Natural killer cell (primary cell): Measurements from ENCODE around the gene CNPY4. TPM values are rescaled to one million over a fixed set of nuclear protein-coding genes. Genes with fewer than 3 reads are reported as not detected.

Experiments
- ATAC-seq, 3 donors: fragments of 150-1000 bp in 2 of 3; fragments of 200-7000 bp in 1 of 3; cut with Tn5 transposase; 1 replicate in 1 of 3; 2 replicates in 2 of 3; pipeline ENCODE4 v1.10.0; 2021; ENCODE audit warnings: mild to moderate bottlenecking in 2 of 3, moderate library complexity in 2 of 3
- DNase-seq, 2 donors: peaks; one replicate each; pipeline versions ENCODE4 v3.0.0 to v3.0.0-alpha.2; 2013 to 2021; ENCODE audit warnings: mixed read lengths in 1 of 2
- H3K27ac ChIP-seq: one replicate; pipeline ENCODE4 v1.5.1; 2013; ENCODE audit warnings: mild to moderate bottlenecking, low read length
- H3K27me3 ChIP-seq: one replicate; pipeline ENCODE4 v1.6.1; 2013; ENCODE audit warnings: low read length; ENCODE audit not compliant: control insufficient read depth, insufficient read depth
- H3K36me3 ChIP-seq: one replicate; pipeline ENCODE4 v1.6.1; 2013; ENCODE audit warnings: low read length; ENCODE audit not compliant: control insufficient read depth, insufficient read depth
- H3K4me1 ChIP-seq: one replicate; pipeline ENCODE4 v1.6.1; 2013; ENCODE audit warnings: low read length; ENCODE audit not compliant: control insufficient read depth, insufficient read depth
- H3K4me3 ChIP-seq: one replicate; pipeline ENCODE4 v1.5.1; 2013; ENCODE audit warnings: low read length
- H3K9me3 ChIP-seq: one replicate; pipeline ENCODE4 v1.6.1; 2013; ENCODE audit warnings: low read length; ENCODE audit not compliant: control insufficient read depth, insufficient read depth
- H3K27ac Mint-ChIP-seq, 2 donors: one replicate each; pipeline ENCODE4 v1.8.0; 2022; ENCODE audit warnings: mild to moderate bottlenecking in 2 of 2, mixed read lengths in 2 of 2, moderate library complexity in 1 of 2
- H3K27me3 Mint-ChIP-seq, 2 donors: one replicate each; pipeline ENCODE4 v1.8.0; 2022; ENCODE audit warnings: low read depth in 2 of 2, mixed read lengths in 2 of 2
- H3K36me3 Mint-ChIP-seq: one replicate; pipeline ENCODE4 v1.8.0; 2022; ENCODE audit warnings: mixed read lengths
- H3K4me1 Mint-ChIP-seq, 2 donors: one replicate each; pipeline ENCODE4 v1.8.0; 2022; ENCODE audit warnings: mixed read lengths in 2 of 2
- H3K4me3 Mint-ChIP-seq: one replicate; pipeline ENCODE4 v1.8.0; 2022; ENCODE audit warnings: mild to moderate bottlenecking, moderate library complexity, mixed read lengths
- H3K9me3 Mint-ChIP-seq, 2 donors: one replicate each; pipeline ENCODE4 v1.8.0; 2022; ENCODE audit warnings: mixed read lengths in 2 of 2
- WGBS: methylation state at CpG from one replicate; pipeline ENCODE4 v1.1.7; 2013; ENCODE audit warnings: missing lambda C conversion rate; ENCODE audit not compliant: insufficient coverage; 5-methylcytosine and 5-hydroxymethylcytosine counted together
- intact Hi-C: fragments of 100-400 bp; cut with micrococcal nuclease; formaldehyde crosslinking; loops from one replicate; pipeline ENCODE4 v1.14.2; 2022
- total RNA-seq, 4 donors: library from RNA; stranded (reverse); fragments of 120-200 nt in 1 of 4; gene quantifications; one replicate each; pipeline versions ENCODE4 v1.2.3 to v1.2.4, GENCODE V29; 2013 to 2022
- TF ChIP-seq, protein P1 (sequence below): fragments of 200-600 bp; IDR thresholded peaks from one replicate; pipeline ENCODE4 v1.8.0; 2022; ENCODE audit warnings: antibody characterized with exemption

CNPY4 gene
- total RNA-seq, 3 donors from 2014 or later (not counting 1 experiment from before 2014, with no cell fraction given): 19.1 to 25.8 (median 23.9) TPM

DNA sequence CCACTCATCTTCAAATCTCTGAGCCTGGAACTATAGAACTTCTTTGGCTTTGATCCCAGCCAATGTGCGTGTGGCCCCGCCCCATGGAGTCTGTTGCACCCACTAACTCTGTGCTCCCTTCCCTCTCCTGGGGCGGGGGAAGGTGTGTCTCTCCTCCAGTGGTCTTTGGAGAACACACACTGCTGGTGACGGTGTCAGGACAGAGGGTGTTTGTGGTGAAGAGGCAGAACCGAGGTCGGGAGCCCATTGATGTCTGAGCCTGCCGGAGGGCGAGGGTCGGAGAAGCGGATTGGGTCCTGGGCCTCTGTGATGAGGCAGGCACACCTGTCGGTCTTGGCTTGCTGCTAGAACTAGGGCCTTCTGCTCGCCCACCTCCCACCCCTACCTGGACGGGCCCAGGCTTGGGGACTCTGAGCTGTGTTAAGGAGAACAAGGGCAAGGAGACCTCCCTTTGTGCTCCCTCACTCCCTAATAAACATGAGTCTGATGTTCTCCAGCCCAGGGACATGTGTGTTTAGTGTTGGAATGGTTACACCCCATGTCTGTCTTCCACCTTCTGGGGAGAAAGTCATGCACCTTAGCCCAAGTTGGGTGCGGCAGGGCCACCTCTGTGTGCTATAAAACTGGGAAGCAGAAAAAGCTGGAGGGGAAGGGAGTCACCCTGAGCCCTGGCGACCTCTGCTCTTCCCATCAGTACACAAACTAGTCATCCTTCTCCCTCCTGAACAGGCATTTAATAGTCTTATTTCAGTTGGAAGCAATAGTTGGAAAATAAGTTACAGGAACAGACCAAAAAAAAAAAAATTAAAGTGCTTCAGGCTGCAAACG, 34.5 kb downstream of the CNPY4 start:
- Histone ChIP-seq H3K4me1 (peaks cover 45% of the 10 kb centered on the region), H3K36me3 (peaks cover 33% of the 10 kb centered on the region), H3K27ac (no peak overlapping the region), H3K9me3 (no peaks in the 10 kb centered on the region), H3K4me3 (no peak overlapping the region), H3K27me3 (no peaks in the 10 kb centered on the region)
- Mint-ChIP-seq H3K36me3 (no peaks in the 10 kb centered on the region), H3K4me1 (peaks cover 27 to 46% of the 10 kb centered on the region in 2 donors), H3K4me3 (no peak overlapping the region), H3K27me3 (no peaks in the 10 kb centered on the region), H3K27ac (peak overlapping the region in 1 of 2 donors; percentile 13), H3K9me3 (no peaks in the 10 kb centered on the region)
- WGBS: 81% methylated on average over 11 of the region's 16 CpGs
- DNase-seq (no peak), ATAC-seq (no peak)
- intact Hi-C loops: no loop called here
- TF ChIP-seq, protein P1, sequence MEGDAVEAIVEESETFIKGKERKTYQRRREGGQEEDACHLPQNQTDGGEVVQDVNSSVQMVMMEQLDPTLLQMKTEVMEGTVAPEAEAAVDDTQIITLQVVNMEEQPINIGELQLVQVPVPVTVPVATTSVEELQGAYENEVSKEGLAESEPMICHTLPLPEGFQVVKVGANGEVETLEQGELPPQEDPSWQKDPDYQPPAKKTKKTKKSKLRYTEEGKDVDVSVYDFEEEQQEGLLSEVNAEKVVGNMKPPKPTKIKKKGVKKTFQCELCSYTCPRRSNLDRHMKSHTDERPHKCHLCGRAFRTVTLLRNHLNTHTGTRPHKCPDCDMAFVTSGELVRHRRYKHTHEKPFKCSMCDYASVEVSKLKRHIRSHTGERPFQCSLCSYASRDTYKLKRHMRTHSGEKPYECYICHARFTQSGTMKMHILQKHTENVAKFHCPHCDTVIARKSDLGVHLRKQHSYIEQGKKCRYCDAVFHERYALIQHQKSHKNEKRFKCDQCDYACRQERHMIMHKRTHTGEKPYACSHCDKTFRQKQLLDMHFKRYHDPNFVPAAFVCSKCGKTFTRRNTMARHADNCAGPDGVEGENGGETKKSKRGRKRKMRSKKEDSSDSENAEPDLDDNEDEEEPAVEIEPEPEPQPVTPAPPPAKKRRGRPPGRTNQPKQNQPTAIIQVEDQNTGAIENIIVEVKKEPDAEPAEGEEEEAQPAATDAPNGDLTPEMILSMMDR: no peak

DNA sequence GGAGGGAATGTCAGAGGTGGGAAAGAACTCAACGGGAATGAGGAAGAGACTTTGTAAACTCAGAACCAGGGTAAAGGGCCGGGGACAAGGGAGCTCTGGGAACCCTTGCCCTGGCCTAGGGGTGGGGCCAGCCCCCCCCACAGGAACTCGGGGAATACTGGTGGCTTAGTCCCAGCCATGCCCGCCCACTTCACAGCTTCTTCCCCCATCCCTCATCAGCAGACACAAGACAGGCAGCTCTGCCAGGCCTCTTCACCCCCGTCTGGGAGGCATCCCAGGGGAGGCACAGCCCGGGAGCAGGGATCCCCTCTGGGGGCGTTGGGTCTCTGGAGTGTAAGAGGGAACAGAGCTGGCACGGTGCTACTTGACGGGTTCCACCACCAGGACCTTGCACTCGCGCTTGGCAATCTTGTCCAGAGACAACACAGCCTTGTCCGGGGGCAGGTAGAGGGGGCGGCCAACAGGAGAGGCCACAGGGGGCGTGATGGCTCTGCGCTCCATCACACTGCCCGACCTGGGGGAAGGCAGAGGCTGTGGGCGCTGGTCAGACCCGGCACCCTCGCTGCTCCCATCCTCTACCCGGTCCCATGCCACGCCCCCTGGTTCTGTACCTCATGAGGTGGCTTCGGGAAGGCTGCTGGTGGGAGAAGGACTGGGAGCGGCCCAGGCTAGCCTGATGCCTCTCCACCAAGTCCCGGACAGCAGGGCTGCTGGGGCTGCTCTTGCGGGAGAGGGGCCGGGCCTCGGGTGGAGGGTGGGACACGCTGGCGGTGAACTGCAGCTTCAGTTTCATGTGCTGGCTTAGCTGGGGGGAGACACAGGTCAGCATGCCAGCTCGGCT, 35.4 kb downstream of the CNPY4 start:
- TF ChIP-seq, protein P1: no peak
- Histone ChIP-seq H3K27ac (no peak overlapping the region), H3K4me3 (no peak overlapping the region), H3K9me3 (no peaks in the 10 kb centered on the region), H3K36me3 (peaks cover 33% of the 10 kb centered on the region), H3K4me1 (peaks cover 41% of the 10 kb centered on the region), H3K27me3 (no peaks in the 10 kb centered on the region)
- intact Hi-C loops: no loop called here
- no peak overlapping the region for H3K4me3 Mint-ChIP-seq
- DNase-seq (no peak), ATAC-seq (no peak)
- H3K36me3 Mint-ChIP-seq: no peaks in the 10 kb centered on the region
- H3K27ac Mint-ChIP-seq: no peak overlapping the region
- no peaks in the 10 kb centered on the region for H3K27me3 Mint-ChIP-seq
- H3K4me1 Mint-ChIP-seq: peaks cover 22 to 39% of the 10 kb centered on the region in 2 donors
- 92% methylated on average over 30 of the region's 30 CpGs for WGBS
- no peaks in the 10 kb centered on the region for H3K9me3 Mint-ChIP-seq

GRCh38 chr7:100155553-100156317, 36.3 kb downstream of the CNPY4 start:
- DNase-seq (peak in 1 of 2 donors; percentile 6), ATAC-seq (no peak)
- WGBS: 95% methylated on average over 20 of the region's 20 CpGs
- no peak overlapping the region for H3K4me3 ChIP-seq
- H3K4me1 Mint-ChIP-seq: peaks cover 13 to 30% of the 10 kb centered on the region in 2 donors
- no peak overlapping the region for H3K27ac ChIP-seq
- H3K36me3 ChIP-seq: peaks cover 33% of the 10 kb centered on the region
- no peaks in the 10 kb centered on the region for H3K36me3 Mint-ChIP-seq
- peak overlapping the region; percentile 80 to 82 for H3K27ac Mint-ChIP-seq
- TF ChIP-seq, protein P1: no peak
- no peaks in the 10 kb centered on the region for H3K9me3 ChIP-seq
- no peaks in the 10 kb centered on the region for H3K27me3 Mint-ChIP-seq
- intact Hi-C loops: no loop called here
- H3K27me3 ChIP-seq: no peaks in the 10 kb centered on the region
- H3K4me3 Mint-ChIP-seq: peak overlapping the region; percentile 9
- no peaks in the 10 kb centered on the region for H3K9me3 Mint-ChIP-seq
- peaks cover 38% of the 10 kb centered on the region for H3K4me1 ChIP-seq
